NCI-H146 treated with DMSO at 0.1 percent for 48 hours (cell line): ENCODE results near the gene NCK2.

Experiments
- DNase-seq: peaks from one replicate; lab custom pipeline; 2025; ENCODE audit not compliant: unreplicated experiment; lab: John Stamatoyannopoulos, UW

Gene NCK2

DNA sequence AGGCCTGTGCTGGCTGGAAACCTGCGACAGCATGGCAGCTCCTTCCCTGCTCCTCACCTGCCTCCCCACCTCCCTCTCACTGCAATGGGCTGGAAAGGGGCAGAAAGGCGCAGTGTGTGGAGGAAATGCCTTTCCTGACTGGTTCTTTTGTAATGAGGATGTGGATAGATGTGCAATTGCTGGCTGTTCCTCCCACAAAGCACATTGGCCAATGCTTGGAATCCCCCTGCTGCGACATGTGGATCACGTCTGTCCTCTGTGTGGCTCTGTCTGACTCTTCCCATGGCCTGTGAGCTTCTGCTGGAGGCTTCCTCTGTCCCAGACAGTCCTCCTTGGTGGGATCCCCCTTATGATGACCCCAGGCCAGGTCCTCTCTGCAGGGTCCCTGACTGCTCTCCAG, 172.5 kb downstream of the NCK2 start:
- DNase-seq: no peak

GRCh38 chr2:105917688-105918087, 173.0 kb downstream of the NCK2 start:
- no peak for DNase-seq

DNA sequence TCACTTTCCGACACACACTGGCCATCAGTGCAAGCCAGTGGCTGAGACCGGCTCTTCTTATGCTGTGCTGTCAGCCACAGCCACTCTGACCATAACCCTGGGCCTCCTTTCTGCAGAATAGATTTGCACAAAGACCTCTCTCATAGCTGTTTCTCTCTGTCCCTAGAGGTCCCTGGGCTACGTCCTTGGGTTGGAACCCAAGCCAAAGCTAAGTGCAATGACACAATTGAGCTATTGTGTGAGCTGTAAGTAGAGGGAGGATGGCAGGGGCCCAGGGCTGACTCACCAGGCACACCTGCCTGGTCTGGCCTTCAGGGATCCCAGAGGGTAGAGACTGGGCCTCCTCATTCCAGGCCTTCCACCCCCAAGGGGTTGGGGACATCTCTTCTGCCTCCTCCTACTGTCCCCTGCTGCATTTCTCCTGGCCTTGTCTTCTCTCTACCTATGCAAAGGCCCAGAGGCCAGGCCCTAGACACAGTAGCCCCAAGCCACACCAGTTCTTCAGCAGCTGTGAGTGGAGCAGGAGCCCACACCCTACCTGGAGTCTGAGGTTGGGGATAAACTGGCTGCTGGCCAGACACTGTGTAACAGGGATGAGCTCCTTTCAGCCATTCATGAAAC, 174.6 kb downstream of the NCK2 start:
- peak; percentile 30 for DNase-seq

GRCh38 chr2:105919826-105920225, 175.1 kb downstream of the NCK2 start:
- DNase-seq: no peak

DNA sequence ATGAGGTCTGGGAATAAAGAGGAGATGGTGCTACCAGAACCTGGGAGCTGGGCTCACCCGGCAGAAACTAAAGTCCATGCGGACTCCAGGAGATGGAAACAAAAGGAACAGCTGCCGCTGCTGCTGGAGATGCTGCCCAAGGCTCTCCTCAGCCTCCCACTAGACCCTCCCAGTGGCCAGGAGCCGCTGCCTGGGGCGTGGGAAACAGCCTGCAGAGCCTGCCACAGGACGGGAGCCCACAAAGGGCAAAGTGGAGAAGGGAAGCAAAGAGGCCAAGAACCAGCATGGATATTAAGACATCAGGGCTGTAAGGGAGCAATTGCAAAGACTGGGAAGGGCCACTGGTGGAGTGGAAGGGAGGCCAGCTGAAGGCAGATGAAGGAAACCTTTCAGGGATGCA, 179.6 kb downstream of the NCK2 start:
- no peak for DNase-seq

DNA sequence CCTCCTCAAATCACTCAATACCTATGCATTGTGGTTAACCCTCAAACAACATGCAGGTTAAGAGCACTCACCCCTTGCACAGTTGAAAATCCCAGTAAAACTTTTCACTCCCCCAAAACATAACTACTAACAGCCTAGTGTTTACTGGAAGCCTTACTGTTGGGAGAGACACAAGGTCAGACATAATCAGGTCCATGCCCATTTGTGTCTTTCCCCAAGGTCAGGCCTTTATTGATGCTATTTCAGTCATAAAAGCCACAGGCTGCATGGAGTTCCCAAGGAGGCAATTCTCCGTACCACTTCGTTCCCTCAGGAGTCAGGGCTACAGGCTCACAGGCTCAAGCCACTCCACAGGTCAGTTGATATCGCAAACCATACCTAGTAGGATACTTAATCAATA, 180.2 kb downstream of the NCK2 start:
- DNase-seq: no peak

DNA sequence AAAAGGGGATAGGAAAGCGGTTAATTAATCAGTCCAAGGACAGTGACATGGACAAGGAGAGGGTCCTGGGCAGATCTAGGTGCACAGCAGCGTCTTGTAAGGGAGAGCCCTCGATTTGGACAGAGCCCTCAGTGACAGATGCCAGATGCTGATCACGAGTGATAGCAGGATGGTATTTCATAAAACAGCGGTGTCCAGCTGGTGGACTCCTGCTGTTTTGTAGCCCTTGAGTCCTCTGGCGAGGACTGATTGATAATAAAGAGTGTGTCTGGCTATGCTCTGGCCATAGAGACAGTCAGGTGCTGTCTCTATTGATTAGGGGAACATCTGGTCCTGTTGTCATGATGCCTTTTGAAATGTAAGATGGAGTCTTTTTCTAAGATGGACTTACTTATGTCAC, 180.7 kb downstream of the NCK2 start:
- DNase-seq: peak; percentile 54

- DNase-seq: no peak
These were observed 182.4 kb downstream of the NCK2 start for GRCh38 chr2:105926960-105927678.

DNA sequence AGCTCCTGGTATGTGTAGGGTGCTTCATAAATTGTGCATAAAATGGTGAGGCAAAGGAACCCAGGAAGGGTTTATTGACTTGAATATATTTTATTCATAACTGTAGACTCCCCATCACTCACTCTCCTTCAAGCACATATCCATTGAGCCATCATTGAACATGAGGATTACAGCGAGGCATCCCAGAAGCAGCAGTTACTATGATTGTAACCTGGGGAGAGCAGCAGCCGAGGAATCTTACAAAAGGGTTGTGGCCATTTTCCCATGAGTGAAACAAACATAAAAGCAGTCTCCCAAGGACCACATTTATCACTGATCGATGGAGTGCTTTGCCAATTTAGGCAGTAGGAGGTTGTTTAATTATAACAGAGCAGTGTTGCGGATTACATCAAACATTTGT, 183.4 kb downstream of the NCK2 start:
- no peak for DNase-seq

DNA sequence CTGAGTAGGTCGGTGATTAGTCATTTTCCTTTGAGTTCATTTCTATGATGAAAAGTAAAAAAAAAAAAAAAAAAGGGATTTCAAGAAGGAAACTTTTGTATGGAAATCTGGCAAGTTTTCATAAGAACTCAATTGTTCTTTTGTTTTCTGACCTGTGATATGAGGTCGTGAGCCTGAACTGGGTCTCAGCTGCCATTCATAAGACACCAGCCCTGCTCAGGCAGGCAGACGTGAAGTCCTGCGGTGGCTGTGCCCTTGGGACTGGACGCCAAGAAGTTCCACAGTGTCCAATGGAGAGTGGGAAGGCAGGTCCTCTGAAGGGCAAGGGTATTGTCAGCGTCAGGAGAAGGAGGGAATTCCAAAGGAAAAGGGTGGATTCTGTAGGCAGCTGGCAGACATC, 183.9 kb downstream of the NCK2 start:
- no peak for DNase-seq

DNA sequence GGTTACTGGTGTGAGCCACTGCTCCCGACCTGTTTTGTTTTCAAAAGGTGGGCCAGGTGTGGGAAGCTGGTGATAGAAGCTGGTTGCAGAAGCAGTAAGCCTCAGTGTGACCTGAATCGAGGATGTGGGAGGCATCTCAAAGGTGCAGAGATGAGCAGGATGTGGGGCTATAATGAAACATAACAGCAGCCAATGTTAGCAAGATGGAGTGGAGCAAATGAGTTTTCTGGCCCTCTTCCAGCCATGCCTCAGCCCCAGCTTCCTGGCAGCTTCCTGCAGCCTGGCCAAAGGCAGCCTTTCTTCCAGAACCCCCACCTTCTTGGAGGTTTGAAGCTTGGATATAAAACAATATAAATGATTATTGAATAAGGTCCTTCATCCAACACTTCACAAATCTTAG, 184.8 kb downstream of the NCK2 start:
- DNase-seq: no peak

- no peak for DNase-seq
These were observed 187.9 kb downstream of the NCK2 start for GRCh38 chr2:105932582-105932981.

GRCh38 chr2:105933906-105934305, 189.2 kb downstream of the NCK2 start:
- DNase-seq: no peak

- no peak for DNase-seq
These were observed 189.8 kb downstream of the NCK2 start for GRCh38 chr2:105934467-105934866.

- DNase-seq: no peak
These were observed 190.4 kb downstream of the NCK2 start for GRCh38 chr2:105935063-105935462.

- DNase-seq: no peak
These were observed 192.2 kb downstream of the NCK2 start for GRCh38 chr2:105936954-105937353.

- DNase-seq: no peak
These were observed 192.9 kb downstream of the NCK2 start for GRCh38 chr2:105937498-105938097.
